Activated naive CD4-positive, alpha-beta T cell treated with anti-CD3 and anti-CD28 coated beads, Interleukin-2, amount 10 ng/mL, durations not matched to agents 7 days and 5 days (primary cell): ENCODE measurements around the gene EIF3J.
A peak's percentile ranks its signal among the peaks of the same experiment; 100 is the strongest.

Experiments used
- CTCF ChIA-PET: fragments of 350-600 bp; sonication (Branson Sonifier 250); formaldehyde crosslinking; loops from one replicate; lab custom pipeline; 2021; ENCODE audit warnings: antibody characterized with exemption; lab: Charles Lee
- DNase-seq: peaks from one replicate; pipeline ENCODE4 v3.0.0-alpha.2; 2020
- H3K27ac Mint-ChIP-seq: one replicate; pipeline ENCODE4 v1.8.0; 2021; ENCODE audit warnings: mild to moderate bottlenecking, moderate library complexity, mixed read lengths
- H3K27me3 Mint-ChIP-seq: one replicate; pipeline ENCODE4 v1.8.0; 2021; ENCODE audit warnings: mild to moderate bottlenecking, mixed read lengths
- H3K36me3 Mint-ChIP-seq: one replicate; pipeline ENCODE4 v1.8.0; 2021; ENCODE audit warnings: mixed read lengths
- H3K4me1 Mint-ChIP-seq: one replicate; pipeline ENCODE4 v1.8.0; 2021; ENCODE audit warnings: mixed read lengths
- H3K4me3 Mint-ChIP-seq: one replicate; pipeline ENCODE4 v1.8.0; 2021; ENCODE audit warnings: mild to moderate bottlenecking, moderate library complexity, mixed read lengths
- H3K9me3 Mint-ChIP-seq: one replicate; pipeline ENCODE4 v1.8.0; 2021; ENCODE audit warnings: mixed read lengths

Gene EIF3J, protein sequence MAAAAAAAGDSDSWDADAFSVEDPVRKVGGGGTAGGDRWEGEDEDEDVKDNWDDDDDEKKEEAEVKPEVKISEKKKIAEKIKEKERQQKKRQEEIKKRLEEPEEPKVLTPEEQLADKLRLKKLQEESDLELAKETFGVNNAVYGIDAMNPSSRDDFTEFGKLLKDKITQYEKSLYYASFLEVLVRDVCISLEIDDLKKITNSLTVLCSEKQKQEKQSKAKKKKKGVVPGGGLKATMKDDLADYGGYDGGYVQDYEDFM

DNA sequence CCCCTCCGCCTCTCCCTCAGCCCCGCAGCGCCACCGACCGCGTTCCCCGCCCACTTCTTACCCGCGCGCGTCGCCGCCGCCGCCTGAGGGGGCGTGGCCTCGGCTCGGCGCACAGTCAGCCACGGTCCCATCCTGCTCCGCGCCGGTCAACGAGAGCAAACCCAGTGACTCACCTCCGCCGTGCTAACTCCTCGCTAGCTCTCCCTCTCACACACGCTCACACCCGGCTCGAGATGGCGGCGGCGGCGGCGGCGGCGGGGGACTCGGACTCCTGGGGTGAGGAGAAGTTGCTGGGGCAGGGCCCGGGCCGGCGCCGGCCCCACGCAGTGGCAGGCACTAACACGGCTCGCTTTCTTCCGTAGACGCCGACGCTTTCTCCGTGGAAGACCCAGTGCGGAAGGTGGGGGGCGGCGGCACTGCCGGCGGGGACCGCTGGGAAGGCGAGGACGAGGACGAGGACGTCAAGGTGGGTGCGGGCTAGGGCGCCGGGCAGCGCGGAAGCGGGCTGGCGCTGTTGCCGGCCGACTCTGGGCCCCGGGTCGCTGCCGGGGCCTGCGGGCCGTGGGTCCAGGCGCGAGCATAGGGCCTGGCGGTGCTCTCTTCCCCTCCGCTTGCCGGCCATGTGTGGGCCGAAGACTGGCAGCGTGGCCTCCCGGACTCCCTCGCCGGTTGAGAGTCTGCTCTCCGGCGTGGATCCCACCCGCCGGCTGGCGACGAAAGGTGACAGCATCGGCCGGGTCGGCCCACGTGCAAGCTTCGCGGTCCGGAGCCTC lies at the start of gene EIF3J:
Gene EIF3J, plus strand, starts transcription at position 186 of the 773 bp plus-strand sequence. Its CDS starts 48 bp downstream, at position 234.
- H3K4me1 Mint-ChIP-seq = peaks cover 56% of the 10 kb centered on the region
- DNase-seq = peak; percentile 95
- CTCF ChIA-PET = interaction anchor here (0.6 to 1.9 kb wide), 7 partner anchors 9 to 200 kb away, joined by 3 to 6 read pairs (median 4); partner anchors contain the start of genes CTDSPL2 and TRIM69
- H3K27ac Mint-ChIP-seq = peak within 1 kb of the TSS; percentile 88
- no peaks in the 10 kb centered on the region for H3K9me3 Mint-ChIP-seq
- H3K27me3 Mint-ChIP-seq = no peaks in the 10 kb centered on the region
- H3K4me3 Mint-ChIP-seq = peak within 1 kb of the TSS; percentile 74
- H3K36me3 Mint-ChIP-seq = peaks cover 45% of the 10 kb centered on the region

DNA sequence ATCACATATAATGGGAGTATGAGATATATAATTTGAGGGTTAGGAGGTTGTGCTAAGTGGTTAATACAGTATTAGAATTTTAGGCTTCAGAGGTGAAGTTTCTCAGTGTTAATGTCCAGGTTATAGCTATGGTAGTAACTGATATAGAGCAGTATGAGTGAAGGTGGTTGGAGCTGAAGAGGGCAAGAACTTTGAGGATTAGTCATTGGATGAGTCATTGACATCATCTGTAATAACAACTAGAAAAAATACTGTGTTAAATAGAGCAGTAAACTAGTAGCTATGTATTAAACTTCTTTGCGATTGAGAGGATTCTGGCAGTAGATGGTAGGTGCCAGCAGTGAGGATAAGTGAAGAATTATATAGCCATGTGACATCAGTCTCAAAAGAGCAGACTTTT lies 47.5 kb upstream of the EIF3J start:
- peaks cover 42% of the 10 kb centered on the region for H3K36me3 Mint-ChIP-seq

DNA sequence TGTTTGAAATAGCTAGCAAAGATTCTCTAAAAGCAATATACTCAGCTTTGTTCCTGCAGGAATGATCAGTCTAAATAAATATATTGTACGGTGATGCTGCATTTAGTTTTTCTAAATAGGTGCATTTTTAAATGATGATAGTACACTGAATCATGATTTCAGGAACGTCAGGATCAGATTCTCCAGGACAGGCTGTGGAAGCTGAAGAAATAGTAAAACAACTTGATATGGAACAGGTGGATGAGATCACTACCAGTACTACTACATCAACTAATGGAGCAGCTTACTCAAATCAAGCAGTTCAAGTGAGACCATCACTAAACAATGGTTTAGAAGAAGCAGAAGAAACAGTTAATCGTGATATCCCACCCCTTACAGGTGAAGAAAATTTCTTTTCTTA lies 46.3 kb upstream of the EIF3J start:
- Mint-ChIP-seq H3K27ac (no peak overlapping the region), H3K4me1 (peaks cover 2% of the 10 kb centered on the region), H3K36me3 (peaks cover 40% of the 10 kb centered on the region), H3K27me3 (no peaks in the 10 kb centered on the region), H3K4me3 (no peak overlapping the region), H3K9me3 (no peaks in the 10 kb centered on the region)
- DNase-seq = no peak
- CTCF ChIA-PET = interaction anchor here (0.8 to 1.9 kb wide), 2 partner anchors 11 to 22 kb away, joined by 3 to 9 read pairs; no protein-coding TSS in a partner anchor

More for the DNA sequence above, 47.5 kb upstream of the EIF3J start:
- Mint-ChIP-seq H3K4me1 (peaks cover 3% of the 10 kb centered on the region), H3K27ac (no peak overlapping the region), H3K9me3 (no peaks in the 10 kb centered on the region), H3K27me3 (no peaks in the 10 kb centered on the region), H3K4me3 (no peak overlapping the region)
- no peak for DNase-seq
- CTCF ChIA-PET = interaction anchor here (1.9 kb wide), 1 partner anchor 12 kb away, joined by 9 read pairs; no protein-coding TSS in a partner anchor

DNA sequence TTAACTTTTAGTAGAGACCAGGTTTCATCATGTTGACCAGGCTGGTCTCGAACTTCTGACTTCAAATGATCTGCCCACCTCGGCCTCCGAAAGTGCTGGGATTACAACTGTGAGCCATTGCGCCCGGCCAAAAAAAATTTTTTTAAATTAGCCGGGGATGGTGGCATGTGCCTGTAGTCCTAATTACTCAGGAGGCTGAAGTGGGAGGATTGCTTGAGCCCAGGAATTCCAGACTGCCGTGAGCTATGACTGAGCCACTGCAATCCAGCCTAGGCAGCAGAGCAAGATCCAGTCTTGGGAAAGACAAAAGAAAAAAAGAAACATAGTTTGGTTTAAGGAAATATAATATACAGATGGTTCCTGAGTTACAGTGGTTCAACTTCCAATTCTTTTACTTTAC lies 44.9 kb upstream of the EIF3J start:
- no peak overlapping the region for H3K27ac Mint-ChIP-seq
- DNase-seq = no peak
- CTCF ChIA-PET = no interaction called here
- H3K27me3 Mint-ChIP-seq = no peaks in the 10 kb centered on the region
- no peak overlapping the region for H3K4me3 Mint-ChIP-seq
- H3K36me3 Mint-ChIP-seq = peaks cover 44% of the 10 kb centered on the region
- peaks cover 2% of the 10 kb centered on the region for H3K4me1 Mint-ChIP-seq
- no peaks in the 10 kb centered on the region for H3K9me3 Mint-ChIP-seq

DNA sequence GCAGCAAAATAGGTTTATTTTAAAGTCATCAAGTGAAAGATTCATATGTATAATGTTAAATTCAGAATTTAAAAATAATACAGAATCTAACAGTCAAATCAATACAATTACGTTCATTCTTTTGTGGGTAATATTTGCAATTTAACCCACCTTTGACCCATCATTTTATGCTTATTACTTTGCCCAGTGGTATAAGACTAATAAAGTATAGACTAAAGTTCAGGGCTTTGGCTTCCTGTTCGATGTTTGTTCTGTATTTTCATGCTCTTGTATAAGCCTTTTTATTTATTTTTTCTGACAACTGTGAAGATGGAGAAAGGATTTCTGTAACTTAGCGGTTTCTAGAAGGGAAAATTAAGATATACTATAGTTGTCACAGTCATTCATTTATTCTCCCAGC lies 44.3 kb upstream of the EIF3J start:
- CTCF ChIA-PET = interaction anchor here (1.4 kb wide), 2 partner anchors 9 to 11 kb away, joined by 3 to 6 read pairs; no protein-coding TSS in a partner anchor

DNA sequence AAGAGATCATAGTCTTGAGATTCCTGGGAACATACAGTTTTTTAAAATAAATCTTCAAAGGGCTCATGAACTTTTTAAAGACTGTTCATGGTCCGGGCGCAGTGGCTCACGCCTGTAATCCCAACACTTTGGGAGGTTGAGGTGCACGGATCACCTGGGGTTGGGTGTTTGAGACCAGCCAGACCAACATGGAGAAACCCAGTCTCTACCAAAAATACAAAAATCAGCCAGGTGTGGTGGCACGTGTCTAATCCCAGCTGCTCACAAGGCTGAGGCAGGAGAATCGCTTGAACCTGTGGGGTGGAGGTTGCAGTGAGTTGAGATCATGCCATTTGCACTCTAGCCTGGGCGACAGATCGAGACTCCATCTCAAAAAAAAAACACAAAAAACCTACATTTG lies 41.4 kb upstream of the EIF3J start:
- Mint-ChIP-seq H3K9me3 (no peaks in the 10 kb centered on the region), H3K4me3 (no peak overlapping the region), H3K4me1 (no peaks in the 10 kb centered on the region), H3K27ac (no peak overlapping the region), H3K36me3 (peaks cover 33% of the 10 kb centered on the region), H3K27me3 (no peaks in the 10 kb centered on the region)
- CTCF ChIA-PET = no interaction called here
- no peak for DNase-seq

More for the DNA sequence above, 44.3 kb upstream of the EIF3J start:
- peaks cover 38% of the 10 kb centered on the region for H3K36me3 Mint-ChIP-seq
- no peak for DNase-seq
- H3K4me1 Mint-ChIP-seq = peaks cover 2% of the 10 kb centered on the region
- H3K4me3 Mint-ChIP-seq = no peak overlapping the region
- no peak overlapping the region for H3K27ac Mint-ChIP-seq
- H3K9me3 Mint-ChIP-seq = no peaks in the 10 kb centered on the region
- no peaks in the 10 kb centered on the region for H3K27me3 Mint-ChIP-seq

DNA sequence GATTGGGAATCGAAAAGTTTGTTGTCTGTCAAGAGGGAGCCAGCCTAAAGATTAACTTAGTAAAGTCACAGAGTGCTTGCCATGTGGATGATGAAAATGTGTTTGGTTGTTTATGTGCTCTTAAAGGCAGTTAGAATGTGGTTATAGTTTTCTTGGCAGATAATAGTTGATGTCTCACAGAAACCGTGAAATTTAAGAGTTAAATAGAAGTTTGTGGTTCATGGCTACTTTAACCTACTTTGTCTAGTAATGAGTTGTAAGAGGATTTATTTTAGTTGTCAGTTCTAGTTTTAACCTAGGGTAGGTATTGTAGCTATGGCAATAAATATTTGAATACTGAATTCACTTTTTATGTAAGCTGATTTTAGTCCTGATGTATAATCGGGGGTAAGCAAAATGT lies 36.4 kb upstream of the EIF3J start:
- Mint-ChIP-seq H3K9me3 (no peaks in the 10 kb centered on the region), H3K36me3 (peaks cover 28% of the 10 kb centered on the region), H3K27me3 (no peaks in the 10 kb centered on the region), H3K4me3 (no peak overlapping the region), H3K27ac (no peak overlapping the region), H3K4me1 (no peaks in the 10 kb centered on the region)
- CTCF ChIA-PET = interaction anchor here (1.0 to 1.7 kb wide), 10 partner anchors 9 to 281 kb away, joined by 3 to 12 read pairs (median 4); partner anchors contain the start of gene CTDSPL2
- no peak for DNase-seq

DNA sequence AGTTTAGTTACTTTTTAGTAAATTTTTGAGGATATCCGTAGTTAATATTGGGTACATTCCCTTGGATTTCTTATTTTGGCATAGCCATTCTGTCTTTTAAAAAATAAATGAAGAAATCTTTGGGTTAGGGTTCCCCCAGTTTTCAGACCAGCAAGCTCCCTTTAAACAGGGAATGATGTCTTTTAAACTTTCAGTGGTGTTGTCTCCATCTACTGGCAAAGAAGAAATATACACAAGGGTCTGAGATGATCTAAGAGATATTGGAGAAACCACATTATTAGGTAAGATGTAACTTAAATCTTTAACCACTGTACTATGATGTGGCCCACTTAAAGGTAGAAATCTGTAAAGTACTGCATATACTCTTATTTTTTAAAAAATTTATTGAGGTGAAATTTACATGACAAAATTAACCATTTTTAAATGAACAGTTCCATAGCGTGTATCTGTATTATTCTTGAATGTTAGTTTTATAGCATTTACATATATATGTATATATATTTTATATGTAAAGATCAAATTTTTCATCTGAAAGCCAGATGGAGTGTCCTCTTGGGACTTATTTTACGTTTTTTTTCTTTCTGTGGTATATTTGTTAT lies 35.1 kb upstream of the EIF3J start:
- peaks cover 23% of the 10 kb centered on the region for H3K36me3 Mint-ChIP-seq
- H3K4me3 Mint-ChIP-seq = no peak overlapping the region
- DNase-seq = no peak
- no peaks in the 10 kb centered on the region for H3K9me3 Mint-ChIP-seq
- no peaks in the 10 kb centered on the region for H3K4me1 Mint-ChIP-seq
- CTCF ChIA-PET = interaction anchor here (0.8 to 1.7 kb wide), 13 partner anchors 9 to 597 kb away, joined by 3 to 12 read pairs (median 4); partner anchors contain the start of gene CTDSPL2
- H3K27me3 Mint-ChIP-seq = no peaks in the 10 kb centered on the region
- no peak overlapping the region for H3K27ac Mint-ChIP-seq

DNA sequence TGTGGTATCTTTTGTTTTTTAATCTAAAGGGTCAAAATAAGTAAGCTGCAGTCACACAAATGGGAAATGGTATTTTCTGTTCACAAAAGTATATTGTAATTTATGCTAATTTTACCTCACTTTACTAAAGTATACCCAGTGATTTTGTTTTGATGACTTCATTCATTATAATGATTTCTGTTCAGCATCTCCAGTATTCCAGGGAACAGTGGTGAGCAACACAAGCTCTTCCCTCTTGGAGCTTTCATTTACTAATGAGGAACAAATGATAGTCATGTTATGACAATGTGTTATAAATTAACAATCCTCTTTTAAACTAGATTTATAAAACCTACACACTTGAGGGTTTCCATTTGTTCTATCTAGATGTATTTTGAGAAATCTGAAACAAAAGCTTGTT lies 20.5 kb upstream of the EIF3J start:
- no peak overlapping the region for H3K4me3 Mint-ChIP-seq
- peaks cover 20% of the 10 kb centered on the region for H3K36me3 Mint-ChIP-seq
- H3K4me1 Mint-ChIP-seq = peaks cover 2% of the 10 kb centered on the region
- H3K27me3 Mint-ChIP-seq = no peaks in the 10 kb centered on the region
- no peak for DNase-seq
- H3K9me3 Mint-ChIP-seq = no peaks in the 10 kb centered on the region
- CTCF ChIA-PET = interaction anchor here (0.6 to 1.1 kb wide), 3 partner anchors 13 to 211 kb away, joined by 3 read pairs; partner anchors contain the start of gene EIF3J
- H3K27ac Mint-ChIP-seq = no peak overlapping the region

DNA sequence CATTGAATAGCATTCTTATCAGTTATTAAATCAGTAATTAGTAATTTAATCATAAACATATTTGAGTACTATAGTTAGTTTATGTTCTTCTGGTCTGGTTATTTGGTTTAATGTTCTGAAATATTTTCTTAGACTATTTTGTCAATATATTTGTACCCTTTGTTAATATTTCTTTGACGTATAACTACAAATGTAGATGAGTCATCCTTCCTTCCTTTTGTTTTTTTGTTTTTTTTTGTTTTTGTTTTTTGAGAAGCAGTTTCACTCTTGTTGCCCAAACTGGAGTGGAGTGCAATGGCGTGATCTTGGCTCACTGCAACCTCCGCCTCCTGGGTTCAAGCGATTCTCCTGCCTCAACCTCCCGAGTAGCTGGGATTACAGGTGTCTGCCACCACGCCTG lies 17.4 kb upstream of the EIF3J start:
- Mint-ChIP-seq H3K36me3 (peaks cover 31% of the 10 kb centered on the region), H3K27me3 (no peaks in the 10 kb centered on the region), H3K9me3 (no peaks in the 10 kb centered on the region), H3K4me1 (peaks cover 2% of the 10 kb centered on the region), H3K27ac (no peak overlapping the region), H3K4me3 (no peak overlapping the region)
- DNase-seq = no peak
- CTCF ChIA-PET = no interaction called here

DNA sequence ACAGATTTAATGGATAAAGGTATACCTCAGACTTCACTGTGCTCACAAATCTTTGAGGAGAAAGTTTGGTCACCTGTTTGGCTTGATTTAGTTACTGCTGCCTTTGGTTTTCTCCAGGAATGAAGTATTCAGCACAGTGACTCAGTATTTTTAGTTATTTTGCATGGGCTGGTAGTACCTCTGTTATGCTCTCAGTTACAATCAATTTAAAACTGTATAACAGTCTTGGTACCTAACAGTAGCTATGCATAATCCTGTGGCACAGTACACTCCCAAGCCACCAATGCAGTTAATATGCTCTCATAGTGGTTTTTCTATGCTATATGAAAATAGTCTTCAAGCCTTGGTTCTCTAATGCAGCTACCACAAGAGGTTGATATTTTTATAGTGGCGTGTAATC lies 11.9 kb upstream of the EIF3J start:
- no peak for DNase-seq
- Mint-ChIP-seq H3K36me3 (peaks cover 27% of the 10 kb centered on the region), H3K27ac (no peak overlapping the region), H3K4me3 (no peak overlapping the region), H3K4me1 (no peaks in the 10 kb centered on the region), H3K9me3 (no peaks in the 10 kb centered on the region), H3K27me3 (no peaks in the 10 kb centered on the region)
- CTCF ChIA-PET = no interaction called here

DNA sequence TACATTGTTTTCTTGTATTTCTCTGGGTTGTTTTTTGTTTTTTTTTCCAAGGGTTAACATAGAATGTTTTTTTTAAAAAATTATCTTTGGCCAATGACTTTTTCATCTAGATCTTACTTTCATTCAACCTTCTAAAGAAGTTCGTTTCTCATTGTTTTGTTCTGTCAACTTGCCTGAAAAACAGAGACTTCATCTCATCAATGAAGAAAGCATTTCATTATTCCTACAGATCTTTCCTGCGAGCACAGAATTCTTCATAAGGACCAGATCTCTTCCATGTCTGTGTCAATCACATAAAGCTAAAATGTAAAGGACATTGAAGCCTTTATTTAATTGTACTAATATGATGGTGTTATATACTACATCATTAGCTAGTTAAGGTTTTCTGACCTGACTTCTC lies 9.7 kb upstream of the EIF3J start:
- Mint-ChIP-seq H3K27me3 (no peaks in the 10 kb centered on the region), H3K9me3 (no peaks in the 10 kb centered on the region), H3K4me3 (no peak overlapping the region), H3K36me3 (peaks cover 24% of the 10 kb centered on the region), H3K4me1 (no peaks in the 10 kb centered on the region), H3K27ac (no peak overlapping the region)
- DNase-seq = no peak
- CTCF ChIA-PET = interaction anchor here (0.7 kb wide), 1 partner anchor 19 kb away, joined by 3 read pairs; no protein-coding TSS in a partner anchor

DNA sequence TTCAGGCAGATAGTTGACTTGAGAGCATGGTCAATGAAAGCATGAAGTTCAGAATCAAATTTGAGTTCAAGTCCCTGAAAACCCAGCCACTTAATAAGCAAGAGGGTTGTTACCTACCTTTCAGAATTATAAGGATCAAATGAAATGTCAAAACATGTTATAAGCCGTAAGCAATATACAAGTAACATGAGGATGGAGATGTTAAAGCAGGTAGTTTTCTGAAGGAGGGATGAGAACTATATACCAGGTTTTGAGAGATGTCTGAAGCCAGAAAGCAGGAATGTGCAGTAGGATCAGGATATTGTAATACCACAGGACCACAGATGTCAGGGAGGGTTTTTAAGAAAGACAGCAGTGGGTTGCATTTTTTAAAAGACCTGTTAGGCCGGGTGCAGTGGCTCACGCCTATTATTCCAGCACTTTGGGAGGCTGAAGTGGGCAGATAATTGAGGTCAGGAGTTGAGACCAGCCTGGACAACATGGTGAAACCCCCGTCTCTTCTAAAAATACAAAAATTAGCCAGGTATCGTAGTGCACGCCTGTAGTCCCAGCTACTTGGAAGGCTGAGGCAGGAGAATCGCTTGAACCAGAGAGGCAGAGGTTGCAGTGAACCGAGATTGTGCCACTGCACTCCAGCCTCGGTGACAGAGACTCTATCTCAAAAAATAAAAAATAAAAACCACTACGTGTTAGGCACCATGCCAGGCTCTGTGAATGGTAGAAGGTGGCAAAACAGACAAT lies 6.9 kb upstream of the EIF3J start:
- CTCF ChIA-PET = no interaction called here
- Mint-ChIP-seq H3K4me3 (no peak overlapping the region), H3K36me3 (peaks cover 20% of the 10 kb centered on the region), H3K27me3 (no peaks in the 10 kb centered on the region), H3K9me3 (no peaks in the 10 kb centered on the region), H3K27ac (no peak overlapping the region), H3K4me1 (peaks cover 10% of the 10 kb centered on the region)
- no peak for DNase-seq
